Mesenchymal stem cell (in vitro differentiated cells and primary cell): Measurements from ENCODE around the gene MBIP.

ENCODE experiments used
- DNase-seq: peaks from one replicate; pipeline ENCODE4 v3.0.0-alpha.2; 2013
- H2AFZ ChIP-seq: one replicate; pipeline ENCODE4 v1.6.1; 2013; ENCODE audit warnings: low read depth, mild to moderate bottlenecking, control low read depth, inconsistent platforms, low read length, moderate library complexity
- H2AK5ac ChIP-seq: 2 replicates; pipeline ENCODE4 v1.6.1; 2013; ENCODE audit warnings: low read length, moderate library complexity, mild to moderate bottlenecking, inconsistent platforms; ENCODE audit not compliant: severe bottlenecking
- H2BK120ac ChIP-seq: one replicate; pipeline ENCODE4 v1.6.1; 2013; ENCODE audit warnings: low read depth, mild to moderate bottlenecking, inconsistent platforms, low read length, moderate library complexity
- H2BK12ac ChIP-seq, 2 experiments: one replicate each; pipeline ENCODE4 v1.6.1; 2013; ENCODE audit warnings: inconsistent platforms in 2 of 2, low read length in 2 of 2, mild to moderate bottlenecking in 2 of 2, moderate library complexity in 2 of 2, control low read depth in 1 of 2
- H2BK15ac ChIP-seq: one replicate; pipeline ENCODE4 v1.6.1; 2013; ENCODE audit warnings: mild to moderate bottlenecking, low read depth, inconsistent platforms; ENCODE audit not compliant: poor library complexity, severe bottlenecking
- H2BK5ac ChIP-seq: 2 replicates; pipeline ENCODE4 v1.6.1; 2013; ENCODE audit warnings: low read depth, mild to moderate bottlenecking, low read length, control low read depth, inconsistent platforms; ENCODE audit not compliant: poor library complexity, severe bottlenecking
- H3K14ac ChIP-seq, 2 experiments: one replicate each; pipeline ENCODE4 v1.6.1; 2013; ENCODE audit warnings: inconsistent platforms in 2 of 2, low read length in 2 of 2, control low read depth in 1 of 2, mild to moderate bottlenecking in 1 of 2, moderate library complexity in 1 of 2
- H3K18ac ChIP-seq, 2 experiments: one replicate each; pipeline ENCODE4 v1.6.1; 2013; ENCODE audit warnings: inconsistent platforms in 2 of 2, low read length in 2 of 2, control low read depth in 1 of 2, low read depth in 1 of 2, mild to moderate bottlenecking in 1 of 2
- H3K23ac ChIP-seq, 2 experiments: one replicate each; pipeline ENCODE4 v1.6.1; 2013; ENCODE audit warnings: inconsistent platforms in 2 of 2, low read length in 2 of 2, mild to moderate bottlenecking in 2 of 2, moderate library complexity in 2 of 2, control low read depth in 1 of 2
- H3K27ac ChIP-seq: 2 replicates; pipeline ENCODE4 v1.5.1; 2013; ENCODE audit warnings: mild to moderate bottlenecking, moderate library complexity, low read length, control low read depth, inconsistent platforms; ENCODE audit not compliant: poor library complexity, severe bottlenecking
- H3K27me3 ChIP-seq, 2 experiments: 2 replicates each; pipeline versions ENCODE4 v1.6.1 to v1.7.0; 2013; ENCODE audit warnings: low read length in 2 of 2, mild to moderate bottlenecking in 2 of 2, moderate library complexity in 2 of 2, control low read depth in 1 of 2, inconsistent platforms in 1 of 2; ENCODE audit not compliant: control insufficient read depth in 1 of 2, insufficient read depth in 1 of 2
- H3K36me3 ChIP-seq, 2 experiments: 2 replicates each; pipeline versions ENCODE4 v1.6.1 to v1.7.0; 2013; ENCODE audit warnings: low read length in 2 of 2, control low read depth in 1 of 2, inconsistent platforms in 1 of 2, low read depth in 1 of 2, mild to moderate bottlenecking in 1 of 2; ENCODE audit not compliant: insufficient read depth in 2 of 2, control insufficient read depth in 1 of 2
- H3K4ac ChIP-seq, 2 experiments: one replicate each; pipeline ENCODE4 v1.6.1; 2013; ENCODE audit warnings: inconsistent platforms in 2 of 2, low read length in 2 of 2, mild to moderate bottlenecking in 2 of 2, moderate library complexity in 2 of 2, control low read depth in 1 of 2, low read depth in 1 of 2
- H3K4me1 ChIP-seq: 2 replicates; pipeline ENCODE4 v1.6.1; 2013; ENCODE audit warnings: low read depth, low read length, control low read depth; ENCODE audit not compliant: control insufficient read depth, insufficient read depth
- H3K4me2 ChIP-seq: 2 replicates; pipeline ENCODE4 v1.6.1; 2013; ENCODE audit warnings: low read length, mild to moderate bottlenecking, inconsistent platforms; ENCODE audit not compliant: poor library complexity, severe bottlenecking
- H3K4me3 ChIP-seq, 2 experiments: 2 replicates each; pipeline versions ENCODE4 v1.5.1 to v1.7.0; 2013; ENCODE audit warnings: low read length in 2 of 2, mild to moderate bottlenecking in 2 of 2, control low read depth in 1 of 2, low read depth in 1 of 2; ENCODE audit not compliant: insufficient read depth in 1 of 2
- H3K79me1 ChIP-seq: replicated peaks from 2 replicates; pipeline ENCODE4 v1.6.1; 2013; ENCODE audit warnings: mild to moderate bottlenecking, control low read depth, low read length, inconsistent platforms; ENCODE audit not compliant: poor library complexity, severe bottlenecking
- H3K9ac ChIP-seq: 2 replicates; pipeline ENCODE4 v1.7.0; 2013; ENCODE audit warnings: mild to moderate bottlenecking, low read length, moderate library complexity
- H3K9me3 ChIP-seq: 2 replicates; pipeline ENCODE4 v1.7.0; 2013; ENCODE audit warnings: mild to moderate bottlenecking, low read length; ENCODE audit not compliant: control insufficient read depth
- H4K8ac ChIP-seq: one replicate; pipeline ENCODE4 v1.6.1; 2013; ENCODE audit warnings: inconsistent platforms, mild to moderate bottlenecking, low read length, moderate library complexity
- H4K91ac ChIP-seq: one replicate; pipeline ENCODE4 v1.6.1; 2013; ENCODE audit warnings: mild to moderate bottlenecking, low read length, inconsistent platforms
- WGBS: methylation state at CpG from one replicate; pipeline ENCODE4 v1.1.7; 2013; ENCODE audit warnings: mixed read lengths; 5-methylcytosine and 5-hydroxymethylcytosine counted together

Gene MBIP

GRCh38 chr14:36362648-36363047 is 42.2 kb upstream of the MBIP start:
- Histone ChIP-seq H3K27me3 (no peaks in the 10 kb centered on the region), H2AFZ (no peak overlapping the region), H3K4me1 (no peaks in the 10 kb centered on the region), H2BK5ac (no peak overlapping the region), H2BK120ac (no peak overlapping the region), H2BK12ac (no peak overlapping the region), H3K36me3 (no peaks in the 10 kb centered on the region), H3K9me3 (no peaks in the 10 kb centered on the region), H3K4ac (no peak overlapping the region), H3K4me3 (no peak overlapping the region), H2BK15ac (no peak overlapping the region), H2AK5ac (no peak overlapping the region), H3K9ac (no peak overlapping the region), H4K91ac (no peak overlapping the region), H3K4me2 (no peak overlapping the region), H3K18ac (no peak overlapping the region), H4K8ac (no peak overlapping the region), H3K27ac (no peak overlapping the region), H3K79me1 (no peaks in the 10 kb centered on the region), H3K14ac (no peak overlapping the region), H3K23ac (no peak overlapping the region)
- 7% methylated on average over 1 of the region's 3 CpGs for WGBS
- no peak for DNase-seq

GRCh38 chr14:36361210-36361853 is 40.9 kb upstream of the MBIP start:
- no peak overlapping the region for H3K18ac ChIP-seq
- H3K36me3 ChIP-seq, result no peaks in the 10 kb centered on the region
- no peak overlapping the region for H2BK120ac ChIP-seq
- no peak overlapping the region for H3K14ac ChIP-seq
- WGBS, result 80% methylated on average over 1 of the region's 2 CpGs
- no peak overlapping the region for H2BK12ac ChIP-seq
- H3K79me1 ChIP-seq, result no peaks in the 10 kb centered on the region
- H3K9me3 ChIP-seq, result peaks cover 8% of the 10 kb centered on the region
- no peak overlapping the region for H3K4me2 ChIP-seq
- no peak overlapping the region for H3K4me3 ChIP-seq
- no peak overlapping the region for H4K8ac ChIP-seq
- no peak overlapping the region for H3K23ac ChIP-seq
- no peak overlapping the region for H3K4ac ChIP-seq
- no peak overlapping the region for H3K9ac ChIP-seq
- no peak overlapping the region for H2BK5ac ChIP-seq
- DNase-seq, result no peak
- no peak overlapping the region for H3K27ac ChIP-seq
- no peak overlapping the region for H2AFZ ChIP-seq
- H2AK5ac ChIP-seq, result no peak overlapping the region
- no peak overlapping the region for H4K91ac ChIP-seq
- no peak overlapping the region for H2BK15ac ChIP-seq
- H3K27me3 ChIP-seq, result no peaks in the 10 kb centered on the region
- no peaks in the 10 kb centered on the region for H3K4me1 ChIP-seq

GRCh38 chr14:36356862-36357261 is 36.4 kb upstream of the MBIP start:
- DNase-seq, result no peak
- no peak overlapping the region for H3K4me3 ChIP-seq
- no peak overlapping the region for H2BK12ac ChIP-seq
- no peak overlapping the region for H2BK120ac ChIP-seq
- H3K9ac ChIP-seq, result no peak overlapping the region
- H3K4me1 ChIP-seq, result no peaks in the 10 kb centered on the region
- H3K27ac ChIP-seq, result no peak overlapping the region
- H3K4me2 ChIP-seq, result no peak overlapping the region
- H2AFZ ChIP-seq, result no peak overlapping the region
- H3K14ac ChIP-seq, result no peak overlapping the region
- H3K4ac ChIP-seq, result no peak overlapping the region
- H3K27me3 ChIP-seq, result no peaks in the 10 kb centered on the region
- no peak overlapping the region for H2AK5ac ChIP-seq
- peaks cover 21% of the 10 kb centered on the region for H3K9me3 ChIP-seq
- no peak overlapping the region for H2BK15ac ChIP-seq
- no peak overlapping the region for H4K8ac ChIP-seq
- H4K91ac ChIP-seq, result no peak overlapping the region
- H3K23ac ChIP-seq, result no peak overlapping the region
- no peaks in the 10 kb centered on the region for H3K36me3 ChIP-seq
- no peak overlapping the region for H2BK5ac ChIP-seq
- no peaks in the 10 kb centered on the region for H3K79me1 ChIP-seq
- WGBS, result no CpG with 5 or more reads among the region's 1 CpG
- no peak overlapping the region for H3K18ac ChIP-seq

- Histone ChIP-seq H3K14ac (no peak overlapping the region), H3K4me3 (no peak overlapping the region), H2BK12ac (no peak overlapping the region), H3K36me3 (no peaks in the 10 kb centered on the region), H4K91ac (no peak overlapping the region), H2BK15ac (no peak overlapping the region), H3K18ac (no peak overlapping the region), H2BK5ac (no peak overlapping the region), H3K27ac (no peak overlapping the region), H2AFZ (no peak overlapping the region), H3K4ac (no peak overlapping the region), H3K23ac (no peak overlapping the region), H2AK5ac (no peak overlapping the region), H2BK120ac (no peak overlapping the region), H3K4me2 (no peak overlapping the region), H4K8ac (no peak overlapping the region), H3K4me1 (no peaks in the 10 kb centered on the region), H3K9me3 (no peaks in the 10 kb centered on the region), H3K9ac (no peak overlapping the region), H3K27me3 (peaks cover 0 to 4% of the 10 kb centered on the region in 2 experiments), H3K79me1 (no peaks in the 10 kb centered on the region)
- no peak for DNase-seq
- 84% methylated on average over 2 of the region's 2 CpGs for WGBS
These were observed 25.6 kb upstream of the MBIP start for GRCh38 chr14:36346052-36346451.
